Activated CD8-positive, alpha-beta memory T cell treated with anti-CD3 and anti-CD28 coated beads for 1 hour (primary cell): ENCODE results near the gene DAPK1.

Experiments
- DNase-seq, 2 donors: peaks; one replicate each; pipeline ENCODE4 v3.0.0-alpha.2; 2020; ENCODE audit warnings: low read depth in 1 of 2; ENCODE audit errors: extremely low read depth in 1 of 2

Gene DAPK1

DNA sequence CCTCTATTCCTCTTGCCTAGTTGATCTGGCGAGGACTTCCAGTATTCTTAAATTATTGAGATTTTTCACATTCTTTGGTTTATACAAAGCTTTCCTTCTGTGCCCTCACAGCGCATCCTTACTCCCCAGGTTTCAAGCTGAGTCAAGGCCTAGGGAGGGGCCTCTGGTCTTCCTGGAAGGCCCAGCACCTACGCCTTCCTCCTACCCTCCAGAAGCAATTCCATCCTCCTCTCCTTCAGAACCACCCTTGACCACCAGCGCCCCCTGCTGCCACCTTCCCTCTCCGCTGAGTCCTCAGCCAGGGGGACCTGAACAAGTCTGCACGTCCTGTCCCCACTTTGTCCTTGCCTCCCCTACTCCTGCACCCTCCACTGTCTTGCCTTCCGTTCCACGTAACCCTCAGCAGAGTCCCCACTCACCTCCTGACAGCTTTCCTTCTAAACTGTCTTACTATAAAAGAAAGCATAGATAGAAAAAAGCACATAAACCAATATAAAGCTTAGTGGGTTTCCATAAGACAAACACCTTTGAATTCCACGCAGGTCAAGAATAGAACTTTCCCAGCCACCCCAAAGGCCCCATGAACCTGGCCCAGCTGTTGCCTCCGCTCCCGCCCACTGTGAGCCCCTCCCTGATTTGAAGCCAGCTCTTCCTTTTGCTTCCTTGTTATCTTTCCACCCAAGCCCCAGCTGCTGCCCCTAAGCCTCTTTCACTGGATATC is 165.3 kb downstream of the DAPK1 start:
- DNase-seq = peak in 1 of 2 donors; percentile 13

DNA sequence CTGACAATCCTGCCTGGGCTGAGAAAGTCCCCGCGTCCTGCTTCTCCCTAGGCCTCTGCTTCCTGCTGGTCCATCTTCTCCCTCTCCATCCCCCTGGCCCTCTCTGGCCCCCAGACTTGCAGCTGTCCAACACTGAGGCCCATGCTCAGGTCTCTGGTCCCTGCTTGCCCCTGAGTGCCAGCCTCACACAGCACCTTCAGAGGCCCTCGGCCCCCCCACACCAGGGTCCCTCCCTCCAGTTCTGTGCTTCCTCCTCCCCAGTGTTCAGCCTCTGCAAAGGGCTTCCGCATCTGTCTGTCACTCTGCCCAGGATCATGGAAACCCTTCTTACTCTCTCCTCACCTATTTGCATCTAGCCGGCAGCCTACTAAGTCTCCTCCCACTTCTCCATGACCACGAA is 165.9 kb downstream of the DAPK1 start:
- no peak for DNase-seq

DNA sequence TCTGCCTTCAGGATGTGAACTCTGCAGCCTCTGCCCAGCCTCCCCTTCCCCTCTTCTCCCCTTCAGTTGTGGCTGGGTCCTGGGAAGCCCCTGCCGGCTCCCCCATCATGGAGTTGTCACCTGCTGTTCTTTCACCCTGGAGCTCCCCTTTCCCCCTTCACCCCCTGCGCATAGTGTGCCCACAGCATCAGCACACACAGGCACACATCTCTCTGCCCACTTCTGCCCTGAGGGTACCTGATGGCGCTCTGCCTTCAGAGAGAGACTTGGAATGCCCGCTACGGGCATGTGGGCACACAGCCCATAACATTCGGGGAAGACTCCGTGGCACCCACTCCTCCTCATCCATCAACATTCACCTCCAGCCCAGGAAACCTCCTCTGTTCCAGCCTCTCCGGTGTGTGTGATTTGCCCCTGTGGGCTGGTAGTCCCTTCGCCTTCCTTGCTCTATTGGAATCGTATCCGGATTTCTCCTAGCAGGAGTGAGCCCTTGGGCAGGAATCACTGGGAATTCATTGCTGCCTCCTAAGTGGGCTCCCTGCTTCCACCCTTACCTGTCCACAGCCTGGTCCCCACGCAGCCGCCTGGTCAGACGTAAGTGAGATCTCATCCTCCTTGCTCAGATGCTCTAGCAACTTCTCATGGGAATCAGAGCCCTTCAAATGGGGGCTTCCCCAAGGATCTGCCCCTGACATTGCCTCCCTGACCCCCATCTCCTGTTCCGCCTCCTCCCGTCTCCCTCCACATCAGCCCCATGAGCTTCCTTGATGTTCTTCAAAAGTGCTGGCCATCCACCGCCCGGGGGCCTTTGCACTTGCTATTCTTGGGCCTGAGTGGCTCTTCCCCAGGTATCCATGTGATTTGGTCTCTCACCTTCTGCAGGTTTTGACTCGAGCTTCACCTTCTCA is 166.7 kb downstream of the DAPK1 start:
- DNase-seq = no peak

GRCh38 chr9:87665505-87665904 is 167.8 kb downstream of the DAPK1 start:
- DNase-seq = no peak

DNA sequence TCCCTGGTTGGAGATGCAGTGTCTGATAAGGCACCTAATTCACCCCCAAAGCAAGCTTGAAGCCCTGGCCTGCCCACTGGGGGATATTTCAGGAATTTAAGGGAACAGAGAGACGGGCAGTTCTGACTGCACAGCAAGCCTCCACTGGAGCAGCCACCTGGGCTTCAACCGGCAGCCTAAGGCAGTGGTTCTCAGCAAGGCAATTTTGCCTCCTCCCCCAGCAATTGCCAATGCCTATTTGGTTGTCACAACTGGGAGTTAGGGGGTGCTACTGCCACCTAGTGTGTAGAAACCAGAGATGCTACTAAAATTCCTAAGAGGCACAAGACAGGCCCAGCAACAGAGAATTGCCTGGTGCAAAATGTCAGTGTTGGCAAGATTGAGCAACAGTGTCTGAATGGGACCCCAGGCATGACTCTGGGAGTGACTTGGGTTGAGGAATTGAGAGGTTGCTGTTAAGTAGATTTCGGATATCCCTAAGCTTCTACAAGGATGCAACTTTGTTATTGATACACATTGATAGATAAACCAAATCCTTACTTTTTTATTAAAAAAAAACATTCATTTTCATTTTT is 169.6 kb downstream of the DAPK1 start:
- no peak for DNase-seq

- DNase-seq = no peak
Observed at GRCh38 chr9:87668222-87668621, 170.6 kb downstream of the DAPK1 start.

DNA sequence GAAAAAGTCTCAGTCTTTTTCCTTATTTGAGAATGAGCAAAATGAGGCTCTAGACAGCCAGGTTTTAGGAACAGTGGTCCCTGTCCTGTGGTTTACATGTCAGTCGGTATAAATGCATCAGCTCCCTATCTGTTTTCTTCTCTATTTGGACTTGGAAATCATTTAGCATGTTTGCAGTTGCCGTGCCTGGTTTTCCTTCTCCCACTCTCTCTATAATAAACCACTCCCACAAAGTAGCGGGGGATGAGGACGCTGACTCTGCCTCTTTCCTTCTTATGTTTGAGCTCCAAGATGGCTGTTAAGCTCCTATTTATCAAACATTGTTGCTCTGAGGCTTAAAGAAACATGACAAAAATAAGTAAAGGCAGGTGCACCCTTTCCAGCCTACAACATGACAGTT is 171.1 kb downstream of the DAPK1 start:
- DNase-seq = no peak

GRCh38 chr9:87670572-87671264 is 173.1 kb downstream of the DAPK1 start:
- DNase-seq = no peak

DNA sequence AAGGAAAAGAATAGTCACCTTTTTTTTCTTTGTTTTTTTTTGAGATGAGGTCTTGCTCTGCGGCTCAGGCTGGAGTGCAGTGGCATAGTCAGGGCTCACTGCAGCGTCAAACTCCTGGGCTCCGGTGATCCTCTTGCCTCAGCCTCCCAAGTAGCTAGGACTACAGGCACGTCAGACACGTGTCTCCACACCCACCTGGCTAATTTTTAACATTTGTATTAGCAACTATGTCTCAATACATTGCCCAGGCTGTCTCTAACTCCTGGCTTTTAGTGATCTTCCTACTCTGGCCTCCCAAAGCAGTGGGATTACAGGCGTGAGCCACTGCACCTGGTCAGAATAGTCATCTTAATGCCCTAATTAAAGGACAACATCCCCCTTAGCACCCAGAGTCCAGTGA is 173.8 kb downstream of the DAPK1 start:
- DNase-seq = no peak

DNA sequence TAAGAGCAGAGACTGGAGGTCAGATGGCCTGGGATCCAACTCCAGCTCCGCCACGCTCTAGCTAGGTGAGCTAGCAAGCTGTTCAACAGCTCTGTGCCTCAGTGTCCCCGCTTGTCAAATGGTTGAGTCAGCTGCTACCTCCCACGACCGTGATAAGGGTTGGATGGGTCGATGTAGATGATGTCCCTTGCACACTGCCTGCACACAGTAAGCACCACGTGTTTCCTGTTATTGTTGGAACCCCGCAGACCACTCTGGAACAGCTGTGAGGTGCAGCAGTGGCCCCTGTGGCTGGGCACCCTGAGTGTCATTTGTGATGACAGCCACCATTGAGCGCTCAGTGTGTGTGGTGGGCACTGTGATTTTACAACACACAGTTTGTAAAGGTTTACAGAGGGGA is 174.3 kb downstream of the DAPK1 start:
- DNase-seq = no peak

GRCh38 chr9:87672586-87672985 is 174.9 kb downstream of the DAPK1 start:
- DNase-seq = no peak

DNA sequence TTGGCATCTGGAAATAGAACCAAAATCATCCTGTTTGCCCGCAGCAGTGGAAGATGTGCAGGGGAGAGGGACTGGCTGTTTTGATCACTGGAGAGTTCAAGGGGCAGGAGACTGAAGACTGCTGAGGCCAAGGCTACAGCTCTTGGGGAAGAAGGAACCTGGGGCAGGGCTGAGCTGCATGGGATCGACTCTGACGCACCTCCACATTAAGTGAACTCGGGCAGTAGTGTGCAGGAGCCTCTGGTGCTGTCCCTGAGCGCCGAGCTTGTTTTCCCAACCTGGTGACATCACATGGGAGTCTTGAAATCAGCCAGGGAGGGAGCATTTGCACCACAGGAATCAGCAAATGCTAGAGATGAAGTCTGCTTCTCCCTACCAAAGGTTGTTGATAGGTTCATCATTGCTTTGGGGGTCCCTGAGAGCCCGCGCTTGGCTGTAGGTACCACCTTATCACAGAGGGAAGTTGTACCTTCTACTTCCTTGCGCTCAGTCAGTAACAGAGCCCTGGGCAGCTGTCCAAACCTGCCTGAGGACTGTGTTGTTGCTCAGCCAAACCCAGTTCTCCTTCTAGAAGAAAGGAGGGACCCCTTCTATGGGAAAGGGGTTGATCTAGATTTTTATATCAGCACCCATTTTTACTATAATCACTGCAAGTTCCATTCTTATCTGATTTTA is 175.9 kb downstream of the DAPK1 start:
- no peak for DNase-seq

DNA sequence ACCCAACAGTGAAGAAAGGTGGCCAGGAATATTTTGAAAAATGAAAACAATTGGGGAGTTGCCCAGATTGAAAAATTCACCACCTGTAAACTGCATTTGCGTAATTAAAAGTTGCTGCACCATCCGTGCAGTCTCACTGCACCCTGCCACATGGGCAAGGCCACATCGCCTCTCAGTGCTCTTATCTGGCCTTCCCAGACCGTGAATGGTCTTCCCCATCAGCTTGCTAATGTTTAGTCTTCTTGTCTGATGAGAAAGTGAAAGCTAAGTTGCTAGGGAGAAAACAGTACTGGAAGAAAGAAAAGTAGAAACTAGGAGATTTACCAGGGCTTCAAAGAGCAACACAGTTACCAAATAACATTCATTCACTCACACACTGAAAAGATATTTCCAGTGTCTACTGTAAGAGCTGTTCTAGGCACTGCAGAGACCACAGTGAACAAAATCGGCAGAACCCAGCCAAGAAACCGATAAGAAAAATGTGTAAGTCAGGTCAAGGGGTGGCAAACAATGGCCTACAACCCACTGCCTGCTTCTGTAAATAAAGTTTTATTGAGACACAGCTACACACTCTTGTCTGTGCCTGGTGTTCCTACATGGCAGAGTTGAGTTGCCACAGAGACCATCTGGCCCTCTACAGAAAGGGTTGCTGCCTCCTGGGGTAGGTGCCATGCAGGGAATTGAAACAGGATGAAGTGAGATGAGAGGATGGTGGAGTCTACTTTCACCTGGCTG is 177.1 kb downstream of the DAPK1 start:
- DNase-seq = no peak

- no peak for DNase-seq
Observed at GRCh38 chr9:87675906-87676515, 178.3 kb downstream of the DAPK1 start.

DNA sequence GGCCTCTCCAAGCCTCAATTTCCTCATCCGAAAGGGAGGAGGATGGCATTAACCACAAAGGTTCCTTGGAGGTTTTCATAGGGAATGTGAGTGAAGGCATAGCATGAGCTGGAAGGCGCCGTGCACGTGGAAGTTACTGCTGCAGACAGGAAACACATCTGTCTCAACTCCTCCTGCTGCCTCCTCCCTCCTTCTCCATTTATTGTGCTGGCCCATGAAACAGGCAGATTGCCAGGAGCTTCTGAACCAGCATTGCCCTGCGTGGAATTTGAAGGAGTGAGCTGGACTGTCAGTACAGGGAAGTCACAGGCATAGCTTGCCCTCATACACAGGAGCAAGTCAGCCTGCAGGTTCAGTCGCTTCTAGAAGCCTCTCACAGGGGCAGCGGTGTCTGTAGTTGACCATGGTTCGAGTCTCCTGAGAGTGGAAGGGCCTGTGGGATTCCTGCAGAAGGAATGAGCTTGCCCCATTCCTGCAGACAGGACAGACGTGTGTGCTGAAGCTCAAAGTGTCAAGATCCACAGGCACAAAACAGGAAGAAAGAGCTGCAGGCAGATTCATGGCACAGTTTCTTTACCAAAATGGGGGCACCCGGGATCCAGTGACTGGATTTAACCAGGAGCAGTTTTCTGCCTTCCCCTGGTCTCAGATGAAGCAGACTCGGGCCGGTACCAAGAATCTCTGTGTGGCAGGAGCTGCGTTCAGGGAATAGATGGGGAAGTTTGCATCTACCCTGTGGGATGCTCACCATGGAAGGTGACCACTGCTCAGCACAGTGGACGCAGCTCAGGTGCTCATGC is 179.5 kb downstream of the DAPK1 start:
- no peak for DNase-seq

- no peak for DNase-seq
Observed at GRCh38 chr9:87677776-87678587, 180.3 kb downstream of the DAPK1 start.

- DNase-seq = peak in 1 of 2 donors; percentile 11
Observed at GRCh38 chr9:87678650-87679355, 181.1 kb downstream of the DAPK1 start.
